IPS-20b (cell line): ENCODE data around the gene ABR.

Experiments
- H3K27ac ChIP-seq: one replicate; pipeline ENCODE4 v1.5.1; 2013; ENCODE audit warnings: low read length
- H3K27me3 ChIP-seq: 2 replicates; pipeline ENCODE4 v1.6.1; 2013; ENCODE audit warnings: mild to moderate bottlenecking, low read length, inconsistent platforms; ENCODE audit not compliant: insufficient read depth
- H3K36me3 ChIP-seq: 2 replicates; pipeline ENCODE4 v1.6.1; 2013; ENCODE audit warnings: low read depth, mild to moderate bottlenecking, inconsistent platforms, low read length, moderate library complexity; ENCODE audit not compliant: insufficient read depth
- H3K4me1 ChIP-seq: 2 replicates; pipeline ENCODE4 v1.6.1; 2013; ENCODE audit warnings: mild to moderate bottlenecking, control low read depth, inconsistent platforms, low read length, moderate library complexity; ENCODE audit not compliant: insufficient read depth
- H3K4me3 ChIP-seq: 2 replicates; pipeline ENCODE4 v1.5.1; 2013; ENCODE audit warnings: mild to moderate bottlenecking, low read length, inconsistent platforms
- H3K9ac ChIP-seq: 2 replicates; pipeline ENCODE4 v1.6.1; 2013; ENCODE audit warnings: low read depth, mild to moderate bottlenecking, inconsistent platforms, low read length, moderate library complexity
- H3K9me3 ChIP-seq: 2 replicates; pipeline ENCODE4 v1.6.1; 2013; ENCODE audit warnings: mild to moderate bottlenecking, low read depth, low read length, inconsistent platforms; ENCODE audit not compliant: insufficient read depth

The ABR gene

DNA sequence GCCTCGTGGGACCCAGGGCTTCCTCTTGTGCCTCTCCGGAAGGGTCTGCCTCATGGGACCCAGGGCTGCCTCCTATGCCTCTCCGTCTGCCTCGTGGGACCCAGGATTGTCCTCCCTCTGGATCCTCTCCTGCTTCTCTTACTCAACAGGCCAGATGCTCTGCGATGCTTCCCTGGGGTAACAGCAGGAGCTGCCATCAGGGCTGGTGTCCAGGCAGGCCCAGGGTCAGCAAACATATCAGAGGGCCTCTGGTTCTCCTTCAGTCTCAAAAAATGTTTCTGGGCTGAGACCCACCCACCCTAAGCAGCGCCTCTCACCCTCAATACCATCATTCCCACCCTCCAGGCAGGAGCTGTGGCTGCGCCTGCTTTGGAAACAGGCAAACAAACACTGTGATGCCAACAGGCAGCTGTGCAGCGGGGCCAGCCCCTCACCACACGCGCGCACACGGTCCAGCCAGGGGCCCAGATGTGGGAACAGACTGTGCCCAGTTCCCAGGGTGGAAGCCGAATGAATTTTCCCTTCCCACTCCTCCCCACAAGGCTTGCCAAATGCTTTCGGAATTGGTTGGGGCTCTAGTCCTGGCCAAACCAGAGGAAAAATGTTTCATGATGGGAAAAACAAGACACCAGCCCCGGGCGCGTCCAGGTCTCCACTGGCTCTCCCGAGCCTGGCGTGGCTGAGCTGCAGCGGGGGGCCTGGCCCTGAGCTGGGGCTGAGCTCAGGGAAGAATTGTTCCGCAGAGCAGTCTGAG lies 171.6 kb downstream of the ABR start:
- no peak overlapping the region for H3K4me3 ChIP-seq
- H3K36me3 ChIP-seq, result peaks cover 20% of the 10 kb centered on the region
- H3K9me3 ChIP-seq, result no peaks in the 10 kb centered on the region
- H3K27me3 ChIP-seq, result no peaks in the 10 kb centered on the region
- H3K9ac ChIP-seq, result no peak overlapping the region
- H3K4me1 ChIP-seq, result 0 out of 2 replicates have a peak, but pooled peaks cover 3% of the 10 kb centered on the region
- H3K27ac ChIP-seq, result no peak overlapping the region

DNA sequence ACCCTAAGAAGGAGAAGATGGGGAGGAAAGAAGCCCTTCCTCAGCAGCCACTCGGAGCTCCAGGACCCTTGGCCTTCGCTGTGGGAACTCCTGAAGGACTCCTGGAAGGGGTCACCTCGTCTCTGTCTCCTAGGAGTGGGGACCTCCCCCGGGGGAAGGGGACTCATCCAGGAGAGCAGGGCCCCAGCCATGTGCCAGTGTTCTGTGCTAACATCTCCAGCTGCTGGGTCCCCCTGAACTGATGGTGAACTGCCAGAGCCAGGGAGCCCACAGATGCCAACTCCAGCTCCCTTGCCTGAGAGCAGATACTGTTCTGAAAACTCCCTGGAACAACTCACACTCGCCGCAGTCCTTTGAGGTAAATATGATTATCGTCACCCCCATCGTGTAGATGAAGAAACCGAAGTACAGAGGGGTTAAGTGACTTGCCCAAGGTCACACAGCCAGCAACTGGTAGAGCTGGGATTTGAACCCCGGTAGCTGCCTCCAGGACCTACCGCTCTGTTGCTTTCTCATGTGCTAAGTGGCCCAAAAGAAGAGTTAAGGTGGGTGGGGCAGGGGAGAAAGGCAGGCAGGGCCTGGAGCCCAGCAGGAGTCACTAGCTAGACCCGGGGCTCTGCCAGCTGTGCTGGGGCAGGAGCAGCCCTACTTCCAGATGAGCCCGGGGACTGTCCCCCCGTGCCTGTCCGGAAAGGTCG lies 172.3 kb downstream of the ABR start:
- no peaks in the 10 kb centered on the region for H3K27me3 ChIP-seq
- H3K36me3 ChIP-seq, result peaks cover 27% of the 10 kb centered on the region
- no peaks in the 10 kb centered on the region for H3K9me3 ChIP-seq
- H3K27ac ChIP-seq, result no peak overlapping the region
- H3K4me3 ChIP-seq, result no peak overlapping the region
- H3K4me1 ChIP-seq, result 0 out of 2 replicates have a peak, but pooled peaks cover 3% of the 10 kb centered on the region
- H3K9ac ChIP-seq, result no peak overlapping the region

DNA sequence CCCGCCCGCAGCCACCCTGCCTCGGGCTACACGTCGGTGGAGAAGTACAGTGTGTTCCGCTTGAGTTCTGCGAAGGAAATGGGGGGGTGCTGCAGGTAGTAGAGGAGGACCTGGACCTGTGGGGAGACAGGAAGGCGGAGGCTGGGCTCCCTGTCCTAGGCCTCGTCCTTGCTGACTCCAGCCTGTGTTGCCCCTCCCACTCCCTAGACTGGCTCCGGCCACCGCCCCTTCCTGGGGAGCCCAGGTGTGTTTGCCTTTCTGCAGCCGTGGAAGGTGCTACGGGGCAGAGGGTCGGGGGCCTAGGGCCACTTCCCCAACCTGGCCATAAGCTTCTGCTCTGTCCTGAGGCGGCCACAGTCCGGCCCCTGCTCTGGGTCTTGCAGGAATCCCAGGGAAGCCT lies 173.7 kb downstream of the ABR start:
- H3K9ac ChIP-seq, result no peak overlapping the region
- no peak overlapping the region for H3K4me3 ChIP-seq
- 0 out of 2 replicates have a peak, but pooled peaks cover 3% of the 10 kb centered on the region for H3K4me1 ChIP-seq
- peaks cover 41% of the 10 kb centered on the region for H3K36me3 ChIP-seq
- no peak overlapping the region for H3K27ac ChIP-seq
- H3K9me3 ChIP-seq, result no peaks in the 10 kb centered on the region
- no peaks in the 10 kb centered on the region for H3K27me3 ChIP-seq

DNA sequence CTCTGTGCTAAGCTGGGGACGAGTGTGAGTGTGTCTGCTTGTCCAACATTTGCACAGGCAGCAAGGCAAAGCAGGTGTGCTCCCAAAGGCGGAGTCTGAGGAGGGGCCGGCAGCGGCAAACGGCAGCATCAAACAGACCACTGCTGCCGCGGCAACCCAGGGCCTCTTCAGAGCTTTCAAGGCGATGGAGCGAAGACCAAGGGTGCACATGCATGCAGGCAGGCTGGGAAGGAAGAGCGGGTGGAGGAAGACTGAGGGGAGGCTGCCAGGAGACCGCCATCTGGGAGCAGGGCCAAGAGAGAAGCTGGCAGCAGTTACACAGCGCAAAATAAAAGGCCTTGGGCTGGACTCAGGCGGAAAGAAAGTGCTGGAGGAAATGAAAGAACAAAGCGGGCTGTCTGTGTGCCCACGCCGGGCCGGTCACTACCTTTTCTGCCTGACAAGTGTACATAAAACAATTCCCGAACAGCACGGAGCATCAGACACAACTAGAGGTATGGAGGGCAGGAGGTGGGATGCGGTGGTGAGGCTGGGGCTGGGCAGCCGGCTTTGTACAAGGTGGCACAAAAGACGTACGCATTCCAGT lies 174.3 kb downstream of the ABR start:
- no peak overlapping the region for H3K4me3 ChIP-seq
- H3K27me3 ChIP-seq, result no peaks in the 10 kb centered on the region
- H3K9ac ChIP-seq, result no peak overlapping the region
- H3K9me3 ChIP-seq, result no peaks in the 10 kb centered on the region
- H3K27ac ChIP-seq, result no peak overlapping the region
- 0 out of 2 replicates have a peak, but pooled peaks cover 3% of the 10 kb centered on the region for H3K4me1 ChIP-seq
- H3K36me3 ChIP-seq, result peaks cover 47% of the 10 kb centered on the region

DNA sequence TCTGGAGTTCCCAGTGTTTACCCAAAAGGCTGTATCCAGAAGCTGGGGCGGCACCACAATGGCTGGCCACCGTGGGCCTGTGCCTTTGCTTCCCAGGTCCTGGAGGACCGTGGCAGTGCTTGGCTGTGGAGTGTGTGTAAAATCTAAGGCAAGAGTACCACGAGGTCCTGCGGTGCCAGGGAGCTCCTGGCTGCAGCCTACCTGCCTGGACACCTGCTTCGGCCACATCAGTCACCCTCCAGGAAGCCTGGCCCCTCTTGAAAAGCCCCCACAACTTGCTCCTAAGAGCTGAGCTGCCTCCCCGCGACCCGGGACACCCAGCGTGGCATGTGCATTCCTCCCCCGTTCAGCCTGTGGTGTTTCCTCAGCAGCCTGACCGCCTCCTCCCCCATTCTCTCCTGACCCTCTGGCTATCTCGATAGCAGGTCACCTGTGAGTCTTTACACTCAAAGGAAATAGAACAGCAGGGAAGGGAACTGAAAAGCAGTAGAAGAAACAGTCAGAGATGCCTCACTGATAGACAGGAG lies 174.9 kb downstream of the ABR start:
- Histone ChIP-seq H3K9ac (no peak overlapping the region), H3K27ac (no peak overlapping the region), H3K27me3 (no peaks in the 10 kb centered on the region), H3K4me3 (no peak overlapping the region), H3K36me3 (peaks cover 44% of the 10 kb centered on the region), H3K9me3 (no peaks in the 10 kb centered on the region), H3K4me1 (0 out of 2 replicates have a peak, but pooled peaks cover 3% of the 10 kb centered on the region)

DNA sequence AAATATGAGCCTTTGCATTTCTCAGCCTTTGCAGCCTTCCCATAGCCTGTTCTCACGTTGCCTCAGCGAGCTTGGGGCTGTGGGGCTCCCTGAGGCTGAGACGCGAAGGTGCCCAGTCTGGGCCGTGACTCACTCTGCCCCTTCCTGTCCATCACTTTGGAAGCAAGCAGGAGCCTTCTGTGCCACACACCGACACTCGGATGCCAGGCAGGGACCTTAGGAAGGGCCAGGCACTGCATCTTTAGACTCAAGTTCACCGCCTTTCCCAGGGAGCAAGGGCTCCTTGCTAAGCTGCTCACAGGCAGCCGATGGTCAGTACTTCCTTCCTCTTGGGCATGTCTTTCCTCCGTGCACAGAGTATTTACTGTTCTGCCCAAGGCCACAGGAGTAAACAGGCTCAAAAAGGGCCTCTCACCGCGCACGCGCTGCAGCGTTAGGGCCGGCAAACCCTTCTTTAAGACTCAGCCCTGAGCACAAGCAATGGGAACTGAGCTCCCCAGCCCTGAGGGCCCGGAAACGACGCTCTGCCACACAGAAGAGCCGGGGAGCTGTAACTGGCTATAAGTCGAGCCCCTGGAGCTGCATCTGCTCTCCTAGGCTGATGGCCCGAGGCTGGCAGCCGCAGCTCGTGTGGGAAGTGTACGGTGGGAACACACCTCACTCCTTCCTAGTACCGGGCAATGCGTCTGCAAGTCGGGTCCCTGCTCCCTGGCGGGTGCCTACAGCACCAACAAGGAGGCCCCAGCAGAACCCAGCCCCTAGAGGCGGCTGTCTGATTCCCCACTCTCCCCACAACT lies 175.6 kb downstream of the ABR start:
- no peaks in the 10 kb centered on the region for H3K9me3 ChIP-seq
- no peak overlapping the region for H3K9ac ChIP-seq
- H3K36me3 ChIP-seq, result peaks cover 49% of the 10 kb centered on the region
- H3K4me3 ChIP-seq, result no peak overlapping the region
- no peak overlapping the region for H3K27ac ChIP-seq
- no peaks in the 10 kb centered on the region for H3K27me3 ChIP-seq
- H3K4me1 ChIP-seq, result 0 out of 2 replicates have a peak, but pooled peaks cover 3% of the 10 kb centered on the region

DNA sequence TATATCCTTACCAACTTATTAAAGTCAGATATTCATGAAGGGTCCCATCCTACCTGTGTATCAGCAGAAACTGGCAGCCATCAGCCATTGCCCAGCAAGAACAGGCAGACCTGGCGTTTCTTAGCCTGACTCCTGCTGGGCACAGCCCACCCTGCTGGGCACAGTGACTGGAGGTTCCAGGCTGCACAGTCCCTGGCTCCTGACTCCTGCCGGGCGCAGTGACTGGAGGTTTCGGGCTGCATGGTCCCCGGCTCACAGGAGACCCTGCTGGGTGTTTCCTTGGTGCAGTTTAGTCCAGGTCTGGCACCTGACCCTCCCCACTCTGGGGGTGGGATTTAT lies 176.2 kb downstream of the ABR start:
- Histone ChIP-seq H3K36me3 (peaks cover 49% of the 10 kb centered on the region), H3K27me3 (no peaks in the 10 kb centered on the region), H3K9me3 (no peaks in the 10 kb centered on the region), H3K9ac (no peak overlapping the region), H3K4me3 (no peak overlapping the region), H3K4me1 (0 out of 2 replicates have a peak, but pooled peaks cover 3% of the 10 kb centered on the region), H3K27ac (no peak overlapping the region)

DNA sequence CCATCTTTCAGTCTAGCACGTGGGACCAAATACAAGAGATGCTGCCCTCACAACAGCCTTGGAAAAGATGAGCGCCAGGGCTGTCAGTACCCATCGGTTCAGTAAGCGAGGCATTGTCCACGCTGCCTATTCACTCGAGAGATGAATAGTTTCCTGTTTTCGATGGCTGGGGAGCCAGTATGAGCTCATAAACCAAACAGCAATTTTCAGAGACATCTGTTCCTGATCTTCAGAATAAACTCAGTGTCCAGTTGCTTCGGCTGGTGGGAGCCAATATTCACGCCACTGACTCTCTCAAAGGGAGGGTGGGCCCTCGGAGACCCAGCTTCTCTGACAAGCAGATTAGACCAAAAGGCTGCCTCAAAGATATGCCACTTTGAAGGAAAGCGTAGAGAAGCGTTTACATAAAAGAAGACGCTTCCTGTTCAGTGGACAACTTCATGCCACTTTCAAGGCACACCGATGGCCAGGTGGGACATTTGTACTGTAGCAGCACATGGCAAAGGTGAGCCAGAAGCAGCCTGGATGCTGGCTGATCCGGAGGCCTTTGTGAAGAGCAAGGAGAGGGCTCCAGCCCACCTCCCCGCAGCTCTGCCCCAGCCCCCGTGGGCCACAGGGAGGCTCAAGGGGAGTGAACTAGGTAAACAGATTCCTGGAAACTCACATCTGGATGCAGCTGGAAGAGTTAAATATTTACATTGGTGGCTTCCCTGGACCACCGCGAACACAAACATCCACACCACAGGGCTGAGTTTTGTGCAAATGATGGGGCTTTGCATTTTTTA lies 176.8 kb downstream of the ABR start:
- 0 out of 2 replicates have a peak, but pooled peaks cover 3% of the 10 kb centered on the region for H3K4me1 ChIP-seq
- H3K9ac ChIP-seq, result no peak overlapping the region
- no peaks in the 10 kb centered on the region for H3K9me3 ChIP-seq
- H3K36me3 ChIP-seq, result peaks cover 45% of the 10 kb centered on the region
- H3K4me3 ChIP-seq, result no peak overlapping the region
- H3K27me3 ChIP-seq, result no peaks in the 10 kb centered on the region
- H3K27ac ChIP-seq, result no peak overlapping the region

DNA sequence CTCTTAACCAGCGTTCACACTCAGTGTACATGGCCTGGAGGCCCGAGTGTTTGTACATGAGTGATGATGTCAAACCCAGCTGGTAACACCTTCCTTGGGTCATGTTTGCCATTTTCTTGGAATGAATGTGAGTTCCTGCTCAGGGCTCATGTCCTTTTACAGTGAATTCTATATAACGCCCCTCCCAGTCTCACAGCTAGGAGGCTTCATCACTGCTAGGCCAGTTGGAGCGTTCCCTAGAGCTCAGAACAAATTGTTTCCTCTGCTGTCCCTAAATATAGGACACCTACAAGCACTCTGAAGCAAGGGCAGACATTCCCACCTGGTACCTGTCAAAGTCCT lies 177.4 kb downstream of the ABR start:
- H3K9ac ChIP-seq, result no peak overlapping the region
- H3K4me3 ChIP-seq, result no peak overlapping the region
- no peak overlapping the region for H3K27ac ChIP-seq
- peaks cover 44% of the 10 kb centered on the region for H3K36me3 ChIP-seq
- H3K9me3 ChIP-seq, result no peaks in the 10 kb centered on the region
- 0 out of 2 replicates have a peak, but pooled peaks cover 3% of the 10 kb centered on the region for H3K4me1 ChIP-seq
- H3K27me3 ChIP-seq, result no peaks in the 10 kb centered on the region

DNA sequence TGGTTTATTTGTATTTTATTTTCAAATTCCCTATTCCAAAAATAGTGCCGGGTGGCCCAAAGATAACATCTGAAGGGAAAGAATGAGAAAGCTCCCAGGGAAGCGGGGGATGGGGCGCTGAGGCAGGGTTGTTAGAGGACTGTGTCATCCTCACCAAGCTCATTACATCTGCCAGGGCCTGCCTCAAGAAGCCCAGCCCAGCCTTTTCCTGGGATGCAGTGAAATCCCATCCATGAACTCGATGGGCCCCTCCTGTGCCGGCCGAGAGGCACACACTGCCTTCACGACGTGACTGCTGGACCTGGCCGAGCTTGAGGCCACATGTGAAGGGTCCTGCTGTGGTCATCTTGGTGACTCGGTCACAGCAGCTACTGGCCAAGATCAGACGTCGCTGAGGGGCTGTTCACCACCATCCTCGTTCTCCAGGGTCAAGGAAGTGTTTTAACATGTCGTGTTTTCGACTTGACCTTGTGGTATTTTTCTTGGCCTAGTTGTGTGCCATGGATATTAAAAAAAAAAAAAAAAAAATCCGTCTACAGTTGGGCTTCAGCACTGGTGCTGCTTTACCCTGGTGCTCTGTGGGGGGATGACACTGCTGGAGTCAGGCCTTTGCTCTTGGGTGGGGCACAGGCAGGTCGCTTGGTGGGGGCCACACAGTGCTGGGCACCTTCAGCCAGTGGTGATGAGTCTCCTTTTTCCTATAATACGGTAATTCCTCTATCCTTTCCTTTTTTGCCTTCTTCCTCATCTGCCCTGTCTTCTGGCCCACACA lies 178.0 kb downstream of the ABR start:
- H3K36me3 ChIP-seq, result peaks cover 41% of the 10 kb centered on the region
- H3K9ac ChIP-seq, result no peak overlapping the region
- H3K27me3 ChIP-seq, result no peaks in the 10 kb centered on the region
- H3K27ac ChIP-seq, result no peak overlapping the region
- H3K4me1 ChIP-seq, result 0 out of 2 replicates have a peak, but pooled peaks cover 3% of the 10 kb centered on the region
- no peak overlapping the region for H3K4me3 ChIP-seq
- H3K9me3 ChIP-seq, result no peaks in the 10 kb centered on the region
